Psoas muscle (tissue), 8 donors: ENCODE results near the gene LIPG. TPM values are rescaled to one million over a fixed set of nuclear protein-coding genes. Genes with fewer than 3 reads are reported as not detected.

ENCODE experiments used
- ATAC-seq, 4 donors: fragments of 200-7000 bp; cut with Tn5 transposase; one replicate each; pipeline ENCODE4 v1.9.1; 2020; ENCODE audit warnings: moderate library complexity in 3 of 4, mild to moderate bottlenecking in 2 of 4
- DNase-seq, 2 donors: peaks; one replicate each; pipeline ENCODE4 v3.0.0-alpha.2; 2020
- H3K27ac ChIP-seq: fragments of 200-600 bp; one replicate; pipeline ENCODE4 v1.8.0; 2022
- H3K27me3 ChIP-seq, 3 donors: fragments of 200-600 bp in 1 of 3; one replicate each; pipeline versions ENCODE4 v1.6.1 to v1.8.0; 2013 to 2022; ENCODE audit warnings: low read length in 2 of 3, mild to moderate bottlenecking in 2 of 3, moderate library complexity in 1 of 3; ENCODE audit not compliant: insufficient read depth in 3 of 3
- H3K36me3 ChIP-seq, 2 donors: fragments of 200-600 bp in 1 of 2; one replicate each; pipeline versions ENCODE4 v1.6.1 to v1.8.0; 2013 to 2022; ENCODE audit warnings: low read depth in 1 of 2, mild to moderate bottlenecking in 1 of 2, moderate library complexity in 1 of 2; ENCODE audit not compliant: insufficient read depth in 1 of 2
- H3K4me1 ChIP-seq: fragments of 200-600 bp; one replicate; pipeline ENCODE4 v1.8.0; 2022
- H3K4me3 ChIP-seq: fragments of 200-600 bp; one replicate; pipeline ENCODE4 v1.8.0; 2022; ENCODE audit warnings: mild to moderate bottlenecking
- H3K9me3 ChIP-seq: fragments of 200-600 bp; one replicate; pipeline ENCODE4 v1.8.0; 2022
- WGBS, 3 donors: extraction: QIAGEN DNeasy Blood & Tissue Kit; methylation state at CpG; one replicate each; pipeline versions ENCODE4 v1.1.6 to v1.1.7; 2013; 5-methylcytosine and 5-hydroxymethylcytosine counted together
- intact Hi-C, 2 donors: fragments of 100-400 bp; cut with DNase I; formaldehyde crosslinking; loops; one replicate each; pipeline versions ENCODE4 v1.11.0 to v1.14.2; 2022
- polyA plus RNA-seq, 3 donors: library from polyadenylated mRNA; stranded (reverse); fragments of 200-250 nt; gene quantifications; one replicate each; pipeline ENCODE4 v1.2.3, GENCODE V29; 2013
- total RNA-seq, 4 donors: library from RNA; stranded (reverse); fragmentation: NEBNext Ultra II Directional in 2 of 4; extraction: Animal tissue kit (Norgen Biotek cat#: 25700) in 2 of 4; gene quantifications; one replicate each; pipeline versions ENCODE4 v1.2.1 to v1.2.4, GENCODE V29; 2021 to 2023
- TF ChIP-seq, protein P1 (sequence below): fragments of 200-600 bp; IDR thresholded peaks from one replicate; pipeline ENCODE4 v1.8.0; 2022; ENCODE audit warnings: antibody characterized with exemption
- donor health status: healthy with polysubstance abuse.
- donor health status: DM: no; HTN: no; CAD: no; lungs with moderate emphysema.
- donor health status: Bipolar disorder and iron deficiency.
- donor health status: healthy.
- donor health status: DM: yes; HTN: yes; CAD: no.
- donor health status: DM: no; HTN: no; CAD: no.
- donor health status: DM: no; HTN: no; CAD: no.
- donor health status: DM: yes; HTN: yes; CAD: no.

Gene LIPG
- total and polyA plus RNA-seq, 7 donors = 0.62 to 19.1 (median 2.2) TPM

- DNase-seq = no peak
- ATAC-seq = no peak
- Histone ChIP-seq H3K4me1 (no peaks in the 10 kb centered on the region), H3K9me3 (no peaks in the 10 kb centered on the region), H3K4me3 (no peak overlapping the region), H3K27ac (no peak overlapping the region), H3K27me3 (peaks cover 0 to 3% (median 0%) of the 10 kb centered on the region in 3 donors), H3K36me3 (no peaks in the 10 kb centered on the region)
- WGBS, 3 donors = 68 to 69% (median 68%) methylated on average over 2 of the region's 2 CpGs
- TF ChIP-seq, protein P1, sequence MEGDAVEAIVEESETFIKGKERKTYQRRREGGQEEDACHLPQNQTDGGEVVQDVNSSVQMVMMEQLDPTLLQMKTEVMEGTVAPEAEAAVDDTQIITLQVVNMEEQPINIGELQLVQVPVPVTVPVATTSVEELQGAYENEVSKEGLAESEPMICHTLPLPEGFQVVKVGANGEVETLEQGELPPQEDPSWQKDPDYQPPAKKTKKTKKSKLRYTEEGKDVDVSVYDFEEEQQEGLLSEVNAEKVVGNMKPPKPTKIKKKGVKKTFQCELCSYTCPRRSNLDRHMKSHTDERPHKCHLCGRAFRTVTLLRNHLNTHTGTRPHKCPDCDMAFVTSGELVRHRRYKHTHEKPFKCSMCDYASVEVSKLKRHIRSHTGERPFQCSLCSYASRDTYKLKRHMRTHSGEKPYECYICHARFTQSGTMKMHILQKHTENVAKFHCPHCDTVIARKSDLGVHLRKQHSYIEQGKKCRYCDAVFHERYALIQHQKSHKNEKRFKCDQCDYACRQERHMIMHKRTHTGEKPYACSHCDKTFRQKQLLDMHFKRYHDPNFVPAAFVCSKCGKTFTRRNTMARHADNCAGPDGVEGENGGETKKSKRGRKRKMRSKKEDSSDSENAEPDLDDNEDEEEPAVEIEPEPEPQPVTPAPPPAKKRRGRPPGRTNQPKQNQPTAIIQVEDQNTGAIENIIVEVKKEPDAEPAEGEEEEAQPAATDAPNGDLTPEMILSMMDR = no peak
- intact Hi-C loops = no loop called here
These were observed 56.0 kb downstream of the LIPG start for GRCh38 chr18:49617865-49618264.

DNA sequence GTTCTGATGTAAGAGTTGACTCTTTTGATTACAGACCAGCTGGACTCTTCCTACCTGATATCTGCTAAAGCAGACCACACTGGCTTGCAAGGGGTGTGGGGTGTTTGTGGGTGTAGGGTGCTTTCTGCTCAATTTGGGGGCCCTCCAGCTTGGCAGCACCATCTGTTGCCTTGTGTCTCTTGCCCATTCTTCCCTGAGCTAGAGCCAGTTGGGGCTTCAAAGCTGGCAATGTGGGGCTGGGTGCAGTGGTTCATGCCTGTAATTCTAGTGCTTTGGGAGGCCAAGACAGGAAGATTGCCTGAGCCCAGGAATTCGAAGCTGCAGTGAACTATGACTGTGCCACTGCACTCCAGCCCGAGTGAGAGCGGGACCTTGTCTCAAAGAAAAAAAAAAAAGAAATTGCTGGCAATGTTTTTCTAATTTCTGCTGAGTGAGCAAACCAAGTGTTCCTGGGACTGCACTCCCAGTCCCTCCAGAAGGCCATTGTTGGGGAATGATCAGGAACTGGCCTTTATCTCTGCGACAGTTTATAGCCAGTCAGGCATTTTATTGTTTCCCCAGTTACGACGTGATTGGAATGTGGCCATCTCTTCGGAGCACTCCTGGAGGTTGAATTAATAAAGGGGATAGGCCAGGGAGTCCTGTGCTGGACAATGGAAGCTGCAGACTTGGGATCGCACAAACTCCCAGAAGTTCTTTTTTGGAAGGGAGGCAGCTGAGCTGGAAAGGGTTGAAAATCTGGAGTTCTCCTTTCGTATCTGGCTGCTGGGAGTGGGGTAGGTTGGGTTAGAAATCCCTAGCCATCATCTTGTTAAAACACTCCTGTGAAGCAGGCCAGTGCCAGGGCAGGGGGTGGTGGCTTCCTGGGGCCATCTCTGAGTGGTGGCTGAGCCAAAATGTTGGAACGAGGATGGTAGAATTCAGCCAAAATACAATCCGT lies 57.2 kb downstream of the LIPG start:
- TF ChIP-seq, protein P1 = no peak
- Histone ChIP-seq H3K36me3 (no peaks in the 10 kb centered on the region), H3K4me1 (no peaks in the 10 kb centered on the region), H3K4me3 (no peak overlapping the region), H3K27ac (no peak overlapping the region), H3K9me3 (no peaks in the 10 kb centered on the region), H3K27me3 (peaks cover 0 to 3% (median 0%) of the 10 kb centered on the region in 3 donors)
- DNase-seq (no peak), ATAC-seq (no peak)
- 24 to 38% (median 30%) methylated on average over 11 of the region's 11 CpGs for WGBS, 3 donors
- intact Hi-C loops = no loop called here

DNA sequence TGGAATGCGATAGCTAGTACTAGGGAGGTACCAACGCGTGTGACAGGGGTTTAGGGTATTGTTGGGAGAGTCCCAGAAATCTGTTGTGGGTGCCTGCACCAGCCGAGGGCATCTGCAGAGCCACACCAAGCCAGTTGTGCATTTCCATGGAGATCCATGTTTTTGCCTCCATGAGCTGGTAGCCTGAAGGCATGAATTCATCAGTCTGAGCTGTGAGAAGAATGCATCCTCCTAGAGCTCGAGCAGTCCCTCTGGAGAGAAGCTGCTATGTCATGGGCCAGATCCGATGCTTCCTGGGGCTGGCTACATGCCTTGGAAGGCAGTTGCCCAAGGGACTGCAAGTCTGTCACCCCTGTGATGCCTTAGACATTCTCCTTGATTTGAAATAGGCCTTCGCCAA lies 57.9 kb downstream of the LIPG start:
- H3K4me3 ChIP-seq = no peak overlapping the region
- intact Hi-C loops = no loop called here
- no peak overlapping the region for H3K27ac ChIP-seq
- TF ChIP-seq, protein P1 = no peak
- H3K4me1 ChIP-seq = no peaks in the 10 kb centered on the region
- H3K9me3 ChIP-seq = no peaks in the 10 kb centered on the region
- DNase-seq (no peak), ATAC-seq (no peak)
- no peaks in the 10 kb centered on the region for H3K36me3 ChIP-seq
- WGBS, 3 donors = 40 to 54% (median 45%) methylated on average over 7 of the region's 7 CpGs
- peaks cover 0 to 3% (median 0%) of the 10 kb centered on the region in 3 donors for H3K27me3 ChIP-seq

- DNase-seq (no peak), ATAC-seq (no peak)
- no peaks in the 10 kb centered on the region for H3K9me3 ChIP-seq
- peaks cover 0 to 3% (median 0%) of the 10 kb centered on the region in 3 donors for H3K27me3 ChIP-seq
- intact Hi-C loops = no loop called here
- no peaks in the 10 kb centered on the region for H3K4me1 ChIP-seq
- TF ChIP-seq, protein P1 = no peak
- H3K27ac ChIP-seq = no peak overlapping the region
- no peak overlapping the region for H3K4me3 ChIP-seq
- 77 to 81% (median 81%) methylated on average over 3 of the region's 3 CpGs for WGBS, 3 donors
- H3K36me3 ChIP-seq = no peaks in the 10 kb centered on the region
These were observed 59.4 kb downstream of the LIPG start for GRCh38 chr18:49621301-49621700.
